ENCODE data around the gene PIGZ. TPM values are rescaled to one million over a fixed set of nuclear protein-coding genes. Genes with fewer than 3 reads are reported as not detected.

Gene PIGZ
- total and polyA plus RNA-seq, 9 of the 15 experiments (the other 6 are each of a cell fraction or from before 2014, with no cell fraction given) = 0.15 to 1.8 (median 0.76) TPM

- Histone ChIP-seq H3K4me1 (replicated peaks in 1 of 2; ENCODE audit: control insufficient read depth in 2 of 2, insufficient read depth in 2 of 2, low read length in 2 of 2) (peaks cover 18 to 33% of the 10 kb centered on the region in 2 experiments), H4K20me1 (replicated peaks; ENCODE audit: control insufficient read depth, insufficient read depth, low read length) (0 out of 2 replicates have a peak, but pooled peaks cover 4% of the 10 kb centered on the region), H3K9me1 (ENCODE audit: control insufficient read depth, insufficient read depth, low read length) (peaks cover 4% of the 10 kb centered on the region), H3K27me3 (ENCODE audit: control insufficient read depth in 2 of 2, insufficient read depth in 2 of 2, low read length in 2 of 2) (no peaks in the 10 kb centered on the region), H3K36me3 (ENCODE audit: control insufficient read depth, insufficient read depth, low read length) (no peaks in the 10 kb centered on the region), H3K4me3 (no peak overlapping the region), H2AFZ (ENCODE audit: low read depth, low read length) (no peak overlapping the region), H3K9me3 (replicated peaks; ENCODE audit: control insufficient read depth, insufficient read depth, low read depth, low read length) (peaks cover 11% of the 10 kb centered on the region), H3K27ac (ENCODE audit: extremely low read depth, low read depth, low read length) (no peak overlapping the region), H3K9ac (ENCODE audit: insufficient read depth in 1 of 2, low read depth in 2 of 2, low read length in 2 of 2) (no peak overlapping the region), H3K79me2 (ENCODE audit: control insufficient read depth, insufficient read depth, low read length) (no peaks in the 10 kb centered on the region), H3K4me2 (ENCODE audit: insufficient read depth, low read length) (no peak overlapping the region)
- FAIRE-seq = no peak
- no peak for DNase-seq (ENCODE audit: extremely low read depth in 1 of 4, low spot score in 3 of 4)
- in situ Hi-C loops (cut with MboI) (loop anchor here (25.0 kb wide), 1 partner anchor 526 kb away; no protein-coding TSS in a partner anchor), intact Hi-C loops (cut with micrococcal nuclease) (no loop called here)
- POLR2A ChIA-PET = interaction anchor here (0.9 kb wide), 2 partner anchors 95 to 150 kb away, joined by 4 to 5 read pairs; no protein-coding TSS in a partner anchor
- 78% methylated on average over 9 of the region's 9 CpGs for WGBS (ENCODE audit: insufficient coverage, low coverage, missing lambda C conversion rate)
- no TSS peak for BruUV-seq (replicated peaks)
- no peak for ATAC-seq
- peak in 1 of 2 experiments; percentile 59; a peak in 1 of 4 replicates for TF ChIP-seq TEAD1 (CRISPR knock-in tag; IDR thresholded peaks at IDR 0.05)
- peak; percentile 47 for TF ChIP-seq CEBPB (tag; IDR thresholded peaks at IDR 0.05)
- TF ChIP-seq RBM25 (IDR thresholded peaks at IDR 0.05; ENCODE audit: low read depth, low read length, severe bottlenecking) = peak; percentile 42
- no peak for TF ChIP-seq PKNOX1 (IDR thresholded peaks at IDR 0.05)
- CTCF ChIA-PET (ENCODE audit: low intra/inter-chr PET ratio) = no interaction called here
Observed at GRCh38 chr3:196985954-196986885, 17.6 kb upstream of the PIGZ start.
